ENCODE results near the gene TCL1B.

DNA sequence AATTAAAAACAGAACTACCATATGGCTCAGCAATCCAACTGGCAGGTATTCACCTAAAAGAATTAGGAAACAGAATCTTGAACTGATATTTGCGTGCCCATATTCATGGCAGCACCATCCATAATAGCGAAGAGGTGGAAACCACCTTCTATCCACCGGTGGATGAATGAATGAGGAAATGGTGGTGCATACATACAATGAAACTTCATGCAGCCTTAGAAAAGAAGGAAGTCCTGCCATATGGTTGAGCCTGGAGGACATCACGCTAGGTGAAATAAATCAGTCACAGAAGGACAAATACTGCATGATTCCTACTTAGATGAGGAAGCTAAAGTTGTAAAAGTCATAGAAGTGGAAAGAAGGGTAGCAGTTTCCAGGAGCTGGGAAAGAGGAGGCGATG, 21.1 kb downstream of the TCL1B start:
- TF ChIP-seq, protein P1, sequence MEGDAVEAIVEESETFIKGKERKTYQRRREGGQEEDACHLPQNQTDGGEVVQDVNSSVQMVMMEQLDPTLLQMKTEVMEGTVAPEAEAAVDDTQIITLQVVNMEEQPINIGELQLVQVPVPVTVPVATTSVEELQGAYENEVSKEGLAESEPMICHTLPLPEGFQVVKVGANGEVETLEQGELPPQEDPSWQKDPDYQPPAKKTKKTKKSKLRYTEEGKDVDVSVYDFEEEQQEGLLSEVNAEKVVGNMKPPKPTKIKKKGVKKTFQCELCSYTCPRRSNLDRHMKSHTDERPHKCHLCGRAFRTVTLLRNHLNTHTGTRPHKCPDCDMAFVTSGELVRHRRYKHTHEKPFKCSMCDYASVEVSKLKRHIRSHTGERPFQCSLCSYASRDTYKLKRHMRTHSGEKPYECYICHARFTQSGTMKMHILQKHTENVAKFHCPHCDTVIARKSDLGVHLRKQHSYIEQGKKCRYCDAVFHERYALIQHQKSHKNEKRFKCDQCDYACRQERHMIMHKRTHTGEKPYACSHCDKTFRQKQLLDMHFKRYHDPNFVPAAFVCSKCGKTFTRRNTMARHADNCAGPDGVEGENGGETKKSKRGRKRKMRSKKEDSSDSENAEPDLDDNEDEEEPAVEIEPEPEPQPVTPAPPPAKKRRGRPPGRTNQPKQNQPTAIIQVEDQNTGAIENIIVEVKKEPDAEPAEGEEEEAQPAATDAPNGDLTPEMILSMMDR (IDR thresholded peaks at IDR 0.05), result no peak
- no peak for TF ChIP-seq POLR2A (IDR thresholded peaks at IDR 0.05)
